GDM1 (cell line): Measurements from ENCODE around the gene SLC66A2.
"Not testable (repeated sequence)": the region's sequence is repeated elsewhere in the genome, so short reads cannot be mapped to it uniquely, and the experiment has no call there.

Experiments used
- DNase-seq: peaks from one replicate; lab custom pipeline; 2025; lab: John Stamatoyannopoulos, UW

Gene SLC66A2

GRCh38 chr18:79970419-79971133, 19.1 kb upstream of the SLC66A2 start:
- DNase-seq = no peak

DNA sequence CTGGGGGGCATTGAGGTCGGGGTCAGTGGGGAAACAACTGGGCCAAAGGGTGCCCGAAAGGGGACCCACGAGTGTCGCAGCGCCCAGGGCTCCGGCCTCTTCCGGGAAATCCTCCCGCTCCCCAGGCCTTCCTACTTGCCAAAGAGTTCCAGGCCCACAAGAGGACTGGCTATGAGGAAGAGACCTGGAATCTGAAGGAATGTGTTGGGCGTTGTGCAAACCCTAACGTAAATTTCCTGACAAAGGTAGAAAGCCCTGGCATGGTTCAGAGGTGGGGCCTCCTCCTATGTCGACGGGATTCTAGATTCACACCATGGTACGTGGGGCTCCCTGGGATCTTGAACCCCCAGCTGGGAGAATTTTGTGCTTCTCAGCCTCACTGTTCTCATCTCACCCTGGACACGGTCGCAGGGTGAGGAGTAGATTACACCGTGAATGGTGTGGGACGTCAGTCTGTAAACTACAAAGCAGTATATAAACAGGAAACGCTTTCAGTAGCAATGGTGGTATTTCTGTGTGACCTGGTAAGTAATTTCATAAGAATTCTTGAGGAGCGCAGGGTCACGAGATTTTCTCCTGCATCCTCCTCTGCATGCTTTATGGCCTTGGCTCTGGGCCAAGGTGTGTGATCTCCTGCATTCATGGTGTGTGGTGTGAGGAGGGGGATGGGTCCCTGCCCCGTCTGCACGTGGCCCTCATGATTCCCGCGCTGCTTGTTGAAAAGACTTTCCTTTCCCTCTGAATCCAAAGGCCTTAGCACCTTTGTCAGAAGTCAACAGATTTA, 13.9 kb upstream of the SLC66A2 start:
- no peak for DNase-seq

- no peak for DNase-seq
Observed at GRCh38 chr18:79964330-79965118, 13.1 kb upstream of the SLC66A2 start, which contains the start of gene HSBP1L1. Gene HSBP1L1, plus strand, starts transcription at chr18:79964643. Its CDS starts 93 bp downstream, at chr18:79964736.

- DNase-seq = no peak
Observed at GRCh38 chr18:79963658-79964329, 12.3 kb upstream of the SLC66A2 start.

- DNase-seq = no peak
Observed at GRCh38 chr18:79962835-79963657, 11.6 kb upstream of the SLC66A2 start.

GRCh38 chr18:79962311-79962710, 10.9 kb upstream of the SLC66A2 start:
- DNase-seq = no peak

DNA sequence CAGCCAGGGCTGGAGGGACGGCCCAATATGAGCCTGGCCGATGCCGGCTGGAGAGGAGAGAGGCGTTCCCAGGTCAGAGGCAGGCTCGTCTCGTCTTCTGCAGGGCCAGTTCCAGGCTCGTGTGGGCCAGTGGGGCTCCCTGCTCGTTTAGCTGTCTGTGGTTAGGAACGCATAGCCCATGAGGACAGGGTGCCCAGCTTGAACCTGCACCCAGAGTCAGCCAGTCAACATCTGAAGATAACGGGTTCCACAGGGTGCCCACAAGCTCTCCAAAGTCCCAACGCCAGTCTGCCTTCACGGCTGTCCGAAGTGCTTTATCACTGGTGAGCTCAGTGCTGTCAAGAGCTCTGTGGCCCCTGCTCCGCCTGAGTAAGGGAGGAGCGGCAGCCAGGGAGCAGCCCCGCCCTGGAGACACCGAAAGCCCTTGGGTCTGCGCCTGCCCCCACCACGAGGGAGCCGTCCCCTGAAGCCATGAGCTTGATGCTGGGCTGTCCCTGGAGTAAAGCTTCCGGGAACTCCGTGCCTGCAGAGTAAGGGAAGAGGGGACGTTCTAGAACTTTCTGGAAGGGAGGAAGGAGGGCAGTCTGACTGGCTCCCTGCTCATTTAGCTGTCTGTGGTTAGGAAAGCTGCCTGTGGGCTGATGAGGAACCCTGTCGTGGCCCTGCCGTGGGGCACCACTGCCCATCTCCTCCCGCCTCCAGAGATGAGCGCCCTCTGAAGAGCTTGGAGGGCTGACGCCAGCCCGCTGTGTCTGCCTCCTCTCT, 10.3 kb upstream of the SLC66A2 start:
- DNase-seq = no peak

DNA sequence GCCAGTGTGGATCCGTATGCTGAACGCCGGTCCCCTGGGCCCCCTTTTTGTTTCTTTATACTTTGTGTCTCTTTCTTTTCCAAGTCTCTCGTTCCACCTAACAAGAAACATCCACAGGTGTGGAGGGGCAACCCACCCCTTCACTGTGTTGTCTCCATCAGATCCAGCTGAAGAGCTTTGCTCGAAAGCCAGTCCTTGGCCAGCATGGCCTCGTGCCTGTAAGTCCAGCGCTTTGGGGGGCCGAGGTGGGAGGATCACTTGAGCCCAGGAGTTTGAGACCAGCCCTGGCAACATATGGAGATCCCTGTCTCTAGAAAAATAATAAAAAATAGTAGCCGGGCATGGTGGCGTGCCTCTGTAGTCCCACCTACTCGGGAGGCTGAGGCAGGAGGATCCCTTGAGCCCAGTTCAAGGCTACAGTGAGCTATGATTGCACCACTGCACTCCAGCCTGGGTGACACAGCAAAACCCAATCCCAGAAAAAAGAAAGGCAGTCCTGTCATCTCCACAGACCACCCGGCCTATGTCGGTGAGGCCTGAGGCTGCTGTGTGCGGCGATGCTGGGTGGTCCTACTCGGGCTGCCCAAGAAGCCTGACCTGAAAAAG, 9.6 kb upstream of the SLC66A2 start:
- DNase-seq = no peak

- DNase-seq = not testable (repeated sequence)
Observed at GRCh38 chr18:79960161-79960801, 8.8 kb upstream of the SLC66A2 start.

DNA sequence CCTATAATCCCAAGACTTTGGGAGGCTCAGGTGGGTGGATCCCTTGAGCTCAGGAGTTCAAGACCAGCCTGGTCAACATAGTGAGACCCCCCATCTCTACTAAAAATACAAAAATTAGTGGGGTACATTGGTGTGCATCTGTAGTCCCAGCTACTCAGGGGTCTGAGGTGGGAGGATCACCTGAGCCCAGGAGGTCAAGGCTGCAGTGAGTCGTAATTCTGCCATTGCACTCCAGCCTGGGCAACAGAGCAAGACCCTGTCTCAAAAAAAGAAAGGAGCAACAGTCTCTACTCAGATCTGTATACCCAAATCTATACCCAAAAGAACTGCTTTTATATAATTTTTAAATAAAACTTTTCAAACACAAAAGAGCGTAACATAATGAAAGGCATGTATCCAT, 7.5 kb upstream of the SLC66A2 start:
- no peak for DNase-seq

GRCh38 chr18:79956276-79956675, 4.8 kb upstream of the SLC66A2 start:
- DNase-seq = no peak

GRCh38 chr18:79955302-79956075, 4.0 kb upstream of the SLC66A2 start:
- DNase-seq = no peak

DNA sequence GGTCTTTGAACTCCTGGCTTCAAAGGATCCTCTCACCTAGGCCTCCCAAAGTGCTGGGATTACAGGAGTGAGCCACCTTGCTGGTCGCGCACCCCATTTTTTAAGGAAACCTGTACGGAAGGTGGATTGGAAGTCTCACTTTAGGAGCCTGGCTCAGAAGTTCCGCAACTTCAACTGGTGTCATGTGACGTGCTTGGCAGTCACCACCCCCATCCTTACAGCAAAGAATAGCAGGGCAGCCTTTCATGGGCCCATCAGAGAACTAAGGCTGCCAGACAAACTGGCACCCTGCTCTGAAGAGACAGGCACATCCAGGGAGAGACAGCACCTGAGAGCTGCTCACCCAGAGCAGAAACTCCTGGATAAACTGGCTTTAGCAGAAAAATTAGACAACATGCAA, 3.3 kb upstream of the SLC66A2 start:
- DNase-seq = no peak

DNA sequence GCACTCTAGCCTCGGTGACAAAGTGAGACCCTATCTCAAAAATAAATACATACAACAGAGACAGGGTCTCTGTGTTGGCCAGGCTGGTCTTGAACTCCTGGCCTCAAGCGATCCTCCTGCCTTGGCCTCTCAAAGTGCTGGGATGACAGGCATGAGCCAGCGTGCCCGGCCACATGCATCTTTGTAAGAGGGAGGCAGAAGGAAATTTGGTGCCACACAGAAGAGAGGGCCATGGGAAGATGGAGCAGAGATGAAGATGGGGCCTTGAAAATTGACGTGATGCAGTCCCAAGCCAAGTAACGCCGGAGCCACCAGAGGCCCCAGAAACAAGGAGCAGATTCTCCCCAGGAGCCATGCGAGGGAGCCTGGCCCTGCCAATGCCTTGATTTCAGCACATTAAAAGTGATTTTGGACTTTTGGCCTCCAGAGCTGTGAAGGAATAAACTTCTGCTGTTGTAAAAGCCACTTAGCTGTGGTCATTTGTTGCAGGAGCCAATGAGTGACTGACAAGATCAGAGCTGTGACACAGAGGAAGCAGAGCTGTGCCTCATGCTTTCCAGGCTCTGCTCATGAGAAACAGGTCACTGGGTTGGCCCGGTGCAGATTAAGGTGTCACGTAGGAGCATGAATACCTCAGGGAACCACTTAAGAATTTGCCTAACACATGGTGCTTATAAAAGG, 2.7 kb upstream of the SLC66A2 start:
- no peak for DNase-seq

DNA sequence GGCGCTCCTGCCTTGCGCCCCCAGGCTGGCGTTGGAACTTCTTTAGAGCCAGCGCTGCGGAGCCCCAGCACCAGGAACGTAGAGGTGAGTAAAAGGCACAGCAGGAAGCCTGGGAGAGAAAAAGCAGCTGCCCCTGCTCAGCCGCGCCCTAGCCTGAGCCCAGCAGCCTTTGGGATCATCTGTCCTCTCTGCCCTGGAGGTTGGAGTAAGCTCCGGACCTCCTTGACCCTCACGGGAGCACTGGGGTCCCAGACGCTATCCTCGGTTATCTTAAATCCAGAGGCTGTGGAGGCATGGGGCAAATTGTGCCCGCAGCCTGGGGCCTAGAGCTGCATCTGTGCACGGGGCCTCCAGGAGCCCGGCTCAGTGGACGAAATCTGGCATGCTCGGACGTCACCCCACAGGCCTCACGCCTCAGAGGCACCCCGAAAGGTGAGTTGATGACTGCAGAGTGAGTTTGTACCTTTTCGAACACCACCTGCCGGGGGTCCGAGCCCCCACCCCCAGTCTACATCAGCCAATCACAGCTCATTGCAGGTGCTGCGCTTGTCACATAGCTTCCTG, 1.6 kb upstream of the SLC66A2 start:
- no peak for DNase-seq

DNA sequence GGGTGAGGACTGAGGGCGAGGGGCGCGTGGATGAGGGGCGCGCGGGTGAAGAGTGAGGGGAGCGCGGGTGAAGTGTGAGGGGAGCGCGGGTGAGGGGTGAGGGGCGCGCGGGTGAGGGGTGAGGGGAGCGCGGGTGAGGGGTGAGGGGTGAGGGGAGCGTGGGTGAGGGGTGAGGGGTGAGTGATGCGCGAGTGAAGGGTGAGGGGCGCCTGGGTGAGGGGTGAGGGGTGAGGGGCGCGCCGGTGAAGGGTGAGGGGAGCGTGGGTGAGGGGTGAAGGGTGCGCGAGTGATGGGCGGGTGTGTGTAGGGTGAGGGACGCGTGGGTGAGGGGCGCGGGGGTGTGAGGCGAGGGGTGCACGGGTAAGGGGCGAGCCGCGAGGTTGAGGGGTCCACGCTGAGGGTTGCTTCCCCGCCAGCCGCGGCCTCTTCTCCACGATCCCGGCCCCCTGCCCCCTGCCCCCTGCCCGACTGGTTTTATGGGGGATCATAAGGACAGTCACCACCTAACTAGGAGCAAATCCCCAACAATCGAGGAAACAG, 1.1 kb upstream of the SLC66A2 start:
- DNase-seq = no peak
